ENCODE data around the gene PTPRD. TPM values are rescaled to one million over a fixed set of nuclear protein-coding genes. Genes with fewer than 3 reads are reported as not detected.

Gene PTPRD
- total RNA-seq, 1 experiment from 2014 or later, result 79.4 TPM

DNA sequence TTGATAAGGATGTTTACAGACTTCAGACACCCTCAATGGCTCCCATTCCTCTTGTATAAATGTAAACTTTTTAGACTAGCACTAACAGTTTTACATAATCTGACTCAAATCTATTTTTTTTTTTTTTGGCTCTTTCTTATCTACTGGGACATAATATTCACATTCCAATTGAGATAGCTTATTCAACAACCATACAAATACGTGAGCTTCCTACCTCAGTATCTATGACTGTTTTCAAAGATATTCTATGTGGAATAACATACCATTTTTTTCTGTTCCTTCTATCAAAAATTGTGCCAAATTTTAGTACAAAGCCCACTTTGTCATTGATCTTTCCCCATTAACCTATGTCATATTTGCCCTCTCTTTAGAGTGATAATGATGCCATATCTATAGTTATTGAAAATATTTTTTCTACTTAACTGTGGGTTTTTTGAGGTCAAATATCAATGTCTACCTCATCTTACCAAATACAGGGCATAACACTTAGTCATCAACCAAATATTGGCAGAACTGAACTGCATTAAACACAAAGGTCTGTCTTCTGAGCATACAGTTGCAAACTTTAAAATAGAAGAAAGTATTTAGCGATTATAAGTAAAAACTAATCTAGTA is 482.6 kb downstream of the PTPRD start:
- Histone ChIP-seq H3K27me3 (no peaks in the 10 kb centered on the region), H3K27ac (no peak overlapping the region), H3K9me3 (replicated peaks) (no peaks in the 10 kb centered on the region), H3K36me3 (no peaks in the 10 kb centered on the region), H3K4me1 (no peaks in the 10 kb centered on the region), H3K4me3 (no peak overlapping the region)
- DNase-seq, result no peak

- no peaks in the 10 kb centered on the region for H3K9me3 ChIP-seq (replicated peaks)
- no peaks in the 10 kb centered on the region for H3K36me3 ChIP-seq
- H3K4me1 ChIP-seq, result no peaks in the 10 kb centered on the region
- no peak overlapping the region for H3K27ac ChIP-seq
- no peak for DNase-seq
- no peak overlapping the region for H3K4me3 ChIP-seq
- no peaks in the 10 kb centered on the region for H3K27me3 ChIP-seq
Observed at GRCh38 chr9:10127867-10128266, 484.9 kb downstream of the PTPRD start.

DNA sequence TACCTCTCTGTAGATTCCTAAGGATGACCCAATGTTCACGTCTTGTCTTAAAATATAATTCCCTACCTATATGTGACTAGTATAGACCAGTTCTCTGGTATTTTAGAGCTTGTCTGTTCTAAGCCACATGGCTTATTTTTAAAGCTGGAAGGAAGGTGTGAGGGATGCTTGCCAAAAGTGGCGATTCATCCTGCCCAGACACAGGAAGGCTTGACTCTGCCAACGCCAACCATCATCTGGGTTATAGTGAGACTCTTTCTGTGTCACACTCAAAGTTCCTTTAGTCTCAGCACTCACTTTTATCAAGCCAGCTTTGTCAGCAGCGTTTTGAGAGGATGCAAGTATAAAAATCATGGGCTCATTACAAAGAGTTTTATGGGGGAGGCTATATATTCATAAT is 500.0 kb downstream of the PTPRD start:
- H3K36me3 ChIP-seq, result no peaks in the 10 kb centered on the region
- H3K27ac ChIP-seq, result no peak overlapping the region

DNA sequence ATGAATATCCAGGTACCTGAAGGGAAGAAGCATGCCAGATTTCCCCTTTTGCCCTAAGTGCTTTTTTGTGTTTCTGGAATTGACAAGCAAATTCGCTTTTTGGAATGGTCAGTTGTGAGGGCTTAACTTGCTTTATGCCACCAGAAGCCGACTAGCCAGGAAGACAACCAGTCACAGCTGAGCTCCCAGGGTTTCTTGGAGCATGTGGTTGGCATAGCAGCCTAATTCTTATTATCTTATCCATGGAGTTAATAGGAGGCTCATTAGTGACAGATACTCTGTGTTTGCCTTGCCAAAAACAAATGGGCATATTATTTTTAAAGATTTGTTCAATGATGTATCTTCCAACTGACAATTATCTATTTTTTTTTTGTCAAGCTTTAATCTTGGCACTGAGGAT is 500.7 kb downstream of the PTPRD start:
- H3K4me1 ChIP-seq, result no peaks in the 10 kb centered on the region
- H3K4me3 ChIP-seq, result no peak overlapping the region
- no peaks in the 10 kb centered on the region for H3K36me3 ChIP-seq
- no peak overlapping the region for H3K27ac ChIP-seq
- no peak for DNase-seq
- H3K27me3 ChIP-seq, result no peaks in the 10 kb centered on the region; the same call in 1 of the 2 replicates
- H3K9me3 ChIP-seq (replicated peaks), result no peaks in the 10 kb centered on the region

More for the DNA sequence above, 500.0 kb downstream of the PTPRD start:
- H3K27me3 ChIP-seq, result no peaks in the 10 kb centered on the region; the same call in 1 of the 2 replicates
- H3K4me3 ChIP-seq, result no peak overlapping the region
- DNase-seq, result no peak
- no peaks in the 10 kb centered on the region for H3K4me1 ChIP-seq
- H3K9me3 ChIP-seq (replicated peaks), result no peaks in the 10 kb centered on the region

- Histone ChIP-seq H3K9me3 (replicated peaks) (no peaks in the 10 kb centered on the region), H3K4me3 (no peak overlapping the region), H3K27ac (no peak overlapping the region), H3K36me3 (no peaks in the 10 kb centered on the region), H3K4me1 (no peaks in the 10 kb centered on the region), H3K27me3 (no peaks in the 10 kb centered on the region)
- no peak for DNase-seq
Observed at GRCh38 chr9:10108815-10109214, 504.0 kb downstream of the PTPRD start.

DNA sequence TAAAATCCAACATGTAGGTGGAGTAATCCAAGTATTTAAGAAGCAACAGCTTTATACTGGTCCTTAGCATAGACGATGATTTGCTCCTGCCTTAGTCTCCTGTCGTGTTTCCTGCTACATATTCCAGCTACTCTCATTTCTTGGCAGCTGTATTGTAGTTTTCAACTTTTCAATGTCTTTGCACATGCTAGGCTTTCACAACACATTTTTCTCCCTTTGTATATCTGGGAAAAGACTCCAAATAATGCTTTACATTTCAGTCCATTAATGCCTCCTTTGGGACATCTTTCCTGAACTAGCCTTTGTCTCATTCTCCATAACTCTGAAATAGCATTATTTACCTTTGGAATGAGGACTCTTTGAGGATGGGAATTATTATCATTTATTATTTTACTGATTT is 508.0 kb downstream of the PTPRD start:
- H3K27ac ChIP-seq, result no peak overlapping the region
- no peak overlapping the region for H3K4me3 ChIP-seq
- no peaks in the 10 kb centered on the region for H3K27me3 ChIP-seq
- no peaks in the 10 kb centered on the region for H3K36me3 ChIP-seq
- no peaks in the 10 kb centered on the region; the same call in 1 of the 2 replicates for H3K4me1 ChIP-seq
- no peak for DNase-seq
- no peaks in the 10 kb centered on the region for H3K9me3 ChIP-seq (replicated peaks)

DNA sequence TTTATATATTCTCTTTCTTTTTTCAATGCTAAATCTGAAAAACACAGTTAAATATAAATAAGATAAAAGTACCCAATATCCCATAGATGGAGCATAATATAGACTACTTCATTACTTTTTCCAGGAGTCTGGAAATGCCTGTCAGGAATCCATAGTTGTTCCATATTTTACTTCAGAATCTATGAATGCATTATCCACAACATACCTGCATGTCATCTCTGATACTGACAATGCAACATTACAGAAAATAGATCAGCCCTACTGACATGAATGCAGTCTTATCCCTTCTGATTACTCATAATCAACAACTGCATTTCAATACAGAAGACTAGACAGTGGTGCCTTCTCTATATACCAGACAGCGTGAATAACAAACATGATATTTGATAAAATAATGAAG is 517.6 kb downstream of the PTPRD start:
- no peak for DNase-seq
- Histone ChIP-seq H3K4me3 (no peak overlapping the region), H3K36me3 (no peaks in the 10 kb centered on the region), H3K9me3 (replicated peaks) (no peaks in the 10 kb centered on the region), H3K27ac (no peak overlapping the region), H3K4me1 (no peaks in the 10 kb centered on the region), H3K27me3 (no peaks in the 10 kb centered on the region; the same call in 1 of the 2 replicates)

GRCh38 chr9:10094563-10094962 is 518.2 kb downstream of the PTPRD start:
- Histone ChIP-seq H3K4me3 (no peak overlapping the region), H3K9me3 (replicated peaks) (no peaks in the 10 kb centered on the region), H3K36me3 (no peaks in the 10 kb centered on the region), H3K4me1 (no peaks in the 10 kb centered on the region), H3K27ac (no peak overlapping the region), H3K27me3 (no peaks in the 10 kb centered on the region; the same call in 1 of the 2 replicates)
- DNase-seq, result no peak

- no peak overlapping the region for H3K4me3 ChIP-seq
- no peak for DNase-seq
- no peaks in the 10 kb centered on the region for H3K36me3 ChIP-seq
- H3K27ac ChIP-seq, result no peak overlapping the region
- no peaks in the 10 kb centered on the region for H3K4me1 ChIP-seq
- no peaks in the 10 kb centered on the region for H3K9me3 ChIP-seq (replicated peaks)
- no peaks in the 10 kb centered on the region for H3K27me3 ChIP-seq
Observed at GRCh38 chr9:10080012-10080411, 532.8 kb downstream of the PTPRD start.

- H3K4me1 ChIP-seq, result no peaks in the 10 kb centered on the region
- no peak for DNase-seq
- no peak overlapping the region for H3K27ac ChIP-seq
- H3K27me3 ChIP-seq, result no peaks in the 10 kb centered on the region
- no peaks in the 10 kb centered on the region for H3K36me3 ChIP-seq
- H3K4me3 ChIP-seq, result no peak overlapping the region
- no peaks in the 10 kb centered on the region for H3K9me3 ChIP-seq (replicated peaks)
Observed at GRCh38 chr9:10079284-10079964, 533.4 kb downstream of the PTPRD start.

- DNase-seq, result no peak
- Histone ChIP-seq H3K27ac (no peak overlapping the region), H3K4me3 (no peak overlapping the region), H3K9me3 (replicated peaks) (no peaks in the 10 kb centered on the region), H3K36me3 (no peaks in the 10 kb centered on the region), H3K4me1 (no peaks in the 10 kb centered on the region), H3K27me3 (no peaks in the 10 kb centered on the region)
Observed at GRCh38 chr9:10071579-10071978, 541.2 kb downstream of the PTPRD start.

- no peak overlapping the region for H3K4me3 ChIP-seq
- H3K27ac ChIP-seq, result no peak overlapping the region
- H3K36me3 ChIP-seq, result no peaks in the 10 kb centered on the region
- no peaks in the 10 kb centered on the region for H3K27me3 ChIP-seq
- no peaks in the 10 kb centered on the region for H3K4me1 ChIP-seq
- no peaks in the 10 kb centered on the region for H3K9me3 ChIP-seq (replicated peaks)
- no peak for DNase-seq
Observed at GRCh38 chr9:10062629-10063395, 550.0 kb downstream of the PTPRD start.

GRCh38 chr9:10059044-10059443 is 553.8 kb downstream of the PTPRD start:
- Histone ChIP-seq H3K4me3 (no peak overlapping the region), H3K27ac (no peak overlapping the region)
- DNase-seq, result no peak

DNA sequence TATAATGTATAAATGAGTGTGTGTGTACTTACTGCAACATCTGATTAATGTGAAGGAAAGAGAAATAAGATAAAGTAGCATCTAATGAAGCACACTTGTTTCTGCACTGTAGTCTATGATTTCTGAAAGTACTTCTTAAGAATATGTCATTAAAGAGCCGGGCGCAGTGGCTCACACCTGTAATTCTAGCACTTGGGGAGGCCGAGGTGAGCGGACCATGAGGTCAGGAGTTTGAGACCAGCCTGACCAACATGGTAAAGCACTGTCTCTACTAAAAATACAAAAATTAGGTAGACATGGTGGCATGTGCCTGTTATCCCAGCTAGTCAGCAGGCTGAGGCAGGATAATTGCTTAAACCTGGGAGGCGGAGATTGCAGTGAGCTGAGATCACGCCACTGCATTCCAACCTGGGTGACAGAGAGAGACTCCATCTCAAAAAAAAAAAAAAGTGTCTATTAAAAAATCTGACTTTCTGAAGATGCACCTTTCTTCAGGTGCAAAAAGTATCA is 556.9 kb downstream of the PTPRD start:
- no peak for DNase-seq
- H3K36me3 ChIP-seq, result no peaks in the 10 kb centered on the region
- H3K9me3 ChIP-seq (replicated peaks), result no peaks in the 10 kb centered on the region
- no peak overlapping the region for H3K4me3 ChIP-seq
- no peak overlapping the region for H3K27ac ChIP-seq
- no peaks in the 10 kb centered on the region for H3K27me3 ChIP-seq
- no peaks in the 10 kb centered on the region for H3K4me1 ChIP-seq

More at GRCh38 chr9:10059044-10059443, 553.8 kb downstream of the PTPRD start:
- no peaks in the 10 kb centered on the region for H3K27me3 ChIP-seq
- no peaks in the 10 kb centered on the region for H3K36me3 ChIP-seq
- H3K9me3 ChIP-seq (replicated peaks), result no peaks in the 10 kb centered on the region
- no peaks in the 10 kb centered on the region for H3K4me1 ChIP-seq

DNA sequence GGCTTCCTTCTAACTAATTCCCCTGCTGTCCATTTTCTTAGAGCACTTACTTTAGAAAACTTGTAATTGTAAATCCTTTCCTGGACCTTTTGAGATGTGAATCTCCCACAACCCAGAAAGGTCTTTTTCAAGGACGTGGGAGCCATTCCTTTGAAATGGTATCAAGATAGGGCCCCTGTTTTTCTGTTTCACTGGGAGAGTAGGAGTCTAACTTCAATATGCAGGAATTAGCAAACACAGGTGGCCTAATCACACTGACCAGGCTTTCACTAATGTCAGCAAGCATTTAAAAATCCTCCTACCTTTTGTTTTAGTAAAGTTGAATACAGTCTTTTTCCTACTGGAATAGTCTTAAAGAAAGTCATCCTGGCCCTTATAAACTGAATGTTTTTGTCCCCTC is 558.3 kb downstream of the PTPRD start:
- H3K27me3 ChIP-seq, result no peaks in the 10 kb centered on the region
- no peak overlapping the region for H3K27ac ChIP-seq
- no peaks in the 10 kb centered on the region for H3K4me1 ChIP-seq
- DNase-seq, result no peak
- no peaks in the 10 kb centered on the region for H3K36me3 ChIP-seq
- no peak overlapping the region for H3K4me3 ChIP-seq
- H3K9me3 ChIP-seq (replicated peaks), result no peaks in the 10 kb centered on the region
